K562 (cell line): ENCODE measurements around the gene ELK4. TPM values are rescaled to one million over a fixed set of nuclear protein-coding genes. Genes with fewer than 3 reads are reported as not detected.
A peak's percentile ranks its signal among the peaks of the same experiment; 100 is the strongest.

ENCODE experiments used
- ATF1 ChIP-seq, 2 experiments: fragments of 450-650 bp in 1 of 2; IDR thresholded peaks; 2 replicates each; pipeline ENCODE4 v1.6.1; 2016; ENCODE audit warnings: missing compliant biosample characterization in 1 of 2, missing genetic modification characterization in 1 of 2
- CBX5 ChIP-seq: IDR thresholded peaks from 2 replicates; pipeline ENCODE4 v1.6.1; 2014; ENCODE audit warnings: low read depth, borderline replicate concordance
- CEBPZ ChIP-seq: fragments of 150-350 bp; IDR thresholded peaks from 2 replicates; pipeline ENCODE4 v1.6.1; 2014; ENCODE audit warnings: low read depth, mild to moderate bottlenecking, low read length, borderline replicate concordance
- HNRNPLL ChIP-seq: fragments of 200-400 bp; formaldehyde crosslinking; IDR thresholded peaks from 2 replicates; pipeline ENCODE4 v1.6.1; 2017; ENCODE audit warnings: low read length, low read depth, mild to moderate bottlenecking; ENCODE audit not compliant: poor library complexity, severe bottlenecking
- PCBP2 ChIP-seq: fragments of 200-400 bp; formaldehyde crosslinking; IDR thresholded peaks from 2 replicates; pipeline ENCODE4 v1.6.1; 2018; ENCODE audit warnings: low read length, low read depth, mild to moderate bottlenecking, moderate library complexity; ENCODE audit not compliant: poor library complexity, severe bottlenecking
- SETDB1 ChIP-seq: IDR thresholded peaks from one replicate; pipeline ENCODE4 v1.6.1; 2012; ENCODE audit warnings: low read length, control low read depth, inconsistent platforms
- SMC3 ChIP-seq: conservative IDR thresholded peaks from 2 replicates; pipeline ENCODE4 v1.6.1; 2011; ENCODE audit warnings: low read depth, low read length, improper control_type of control experiment; ENCODE audit not compliant: insufficient read depth
- ZNF780A ChIP-seq: fragments of 250-450 bp; sonication (Bioruptor Pico); IDR thresholded peaks from 2 replicates; pipeline ENCODE4 v1.5.0; 2021; ENCODE audit warnings: mild to moderate bottlenecking
- polyA plus RNA-seq, 8 experiments: library from polyadenylated mRNA; depleted of rRNA in 4 of 8; stranded (reverse) in 5 of 8; unstranded in 3 of 8; fragments of >200 nt; fragmentation: Nextera tagmentation in 2 of 8; fragmentation: Illumina TruSeq in 1 of 8; extraction: Ambion mirVana in 2 of 8; extraction: Trizol in 1 of 8; gene quantifications; 2 replicates each; pipeline versions ENCODE4 v1.2.1 to v1.2.3, GENCODE V29; 2011 to 2014; ENCODE audit warnings: inconsistent platforms in 1 of 8, missing spikeins in 1 of 8
- total RNA-seq, 7 experiments: library from RNA; depleted of rRNA in 6 of 7; stranded (reverse); fragments of >200 nt in 6 of 7; fragmentation: Illumina TruSeq in 2 of 7; extraction: Trizol in 2 of 7; gene quantifications; 2 replicates each; pipeline versions ENCODE4 v1.2.1 to v1.2.3, GENCODE V29; 2011 to 2021; ENCODE audit warnings: low replicate concordance in 1 of 7
- TF ChIP-seq, protein P1 (sequence below): sonication (generic); formaldehyde crosslinking; IDR thresholded peaks from 2 replicates; pipeline ENCODE4 v1.8.0; 2022; ENCODE audit warnings: mild to moderate bottlenecking, missing genetic modification reagents
- TF ChIP-seq, protein P2 (sequence below): fragments of 250-450 bp; sonication (Bioruptor Pico); IDR thresholded peaks from 2 replicates; pipeline ENCODE4 v1.5.0; 2021

The ELK4 gene
- total and polyA plus RNA-seq, 9 of the 15 experiments (the other 6 are each of a cell fraction or from before 2014, with no cell fraction given), result 2.0 to 21.7 (median 9.2) TPM

DNA sequence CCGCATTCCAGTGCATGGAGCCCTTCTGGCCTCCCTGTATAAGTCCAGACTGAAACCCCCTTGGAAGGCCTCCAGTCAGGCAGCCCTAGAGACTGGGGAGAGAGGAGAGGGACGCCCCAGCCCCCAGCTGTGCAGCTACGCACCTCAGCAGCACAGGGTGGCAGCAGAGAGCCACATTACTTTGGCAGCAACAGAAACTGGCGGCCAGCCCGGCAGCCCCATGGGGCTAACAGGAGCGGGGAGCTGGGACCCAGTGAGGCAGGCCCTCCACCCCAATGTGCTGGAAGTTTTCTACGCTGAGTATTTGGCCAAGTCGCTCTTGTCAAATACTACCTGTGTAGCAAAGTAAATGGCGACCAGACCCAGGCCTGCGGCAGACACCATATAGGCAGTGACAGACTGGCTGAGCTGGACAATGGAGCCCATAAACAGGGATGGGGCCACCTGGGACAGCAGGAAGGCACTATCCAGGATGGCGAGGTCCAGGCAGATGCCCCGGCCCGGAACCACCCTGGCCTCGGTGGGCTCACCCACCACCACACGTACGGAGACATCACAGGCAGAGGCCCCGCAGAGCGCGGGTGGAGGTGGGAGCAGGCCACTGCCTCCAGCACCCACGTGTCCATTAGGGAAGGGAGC lies 27.3 kb upstream of the ELK4 start (continued):
- TF ChIP-seq SMC3, result peak; percentile 99
- TF ChIP-seq PCBP2, result no peak
- TF ChIP-seq, protein P1, sequence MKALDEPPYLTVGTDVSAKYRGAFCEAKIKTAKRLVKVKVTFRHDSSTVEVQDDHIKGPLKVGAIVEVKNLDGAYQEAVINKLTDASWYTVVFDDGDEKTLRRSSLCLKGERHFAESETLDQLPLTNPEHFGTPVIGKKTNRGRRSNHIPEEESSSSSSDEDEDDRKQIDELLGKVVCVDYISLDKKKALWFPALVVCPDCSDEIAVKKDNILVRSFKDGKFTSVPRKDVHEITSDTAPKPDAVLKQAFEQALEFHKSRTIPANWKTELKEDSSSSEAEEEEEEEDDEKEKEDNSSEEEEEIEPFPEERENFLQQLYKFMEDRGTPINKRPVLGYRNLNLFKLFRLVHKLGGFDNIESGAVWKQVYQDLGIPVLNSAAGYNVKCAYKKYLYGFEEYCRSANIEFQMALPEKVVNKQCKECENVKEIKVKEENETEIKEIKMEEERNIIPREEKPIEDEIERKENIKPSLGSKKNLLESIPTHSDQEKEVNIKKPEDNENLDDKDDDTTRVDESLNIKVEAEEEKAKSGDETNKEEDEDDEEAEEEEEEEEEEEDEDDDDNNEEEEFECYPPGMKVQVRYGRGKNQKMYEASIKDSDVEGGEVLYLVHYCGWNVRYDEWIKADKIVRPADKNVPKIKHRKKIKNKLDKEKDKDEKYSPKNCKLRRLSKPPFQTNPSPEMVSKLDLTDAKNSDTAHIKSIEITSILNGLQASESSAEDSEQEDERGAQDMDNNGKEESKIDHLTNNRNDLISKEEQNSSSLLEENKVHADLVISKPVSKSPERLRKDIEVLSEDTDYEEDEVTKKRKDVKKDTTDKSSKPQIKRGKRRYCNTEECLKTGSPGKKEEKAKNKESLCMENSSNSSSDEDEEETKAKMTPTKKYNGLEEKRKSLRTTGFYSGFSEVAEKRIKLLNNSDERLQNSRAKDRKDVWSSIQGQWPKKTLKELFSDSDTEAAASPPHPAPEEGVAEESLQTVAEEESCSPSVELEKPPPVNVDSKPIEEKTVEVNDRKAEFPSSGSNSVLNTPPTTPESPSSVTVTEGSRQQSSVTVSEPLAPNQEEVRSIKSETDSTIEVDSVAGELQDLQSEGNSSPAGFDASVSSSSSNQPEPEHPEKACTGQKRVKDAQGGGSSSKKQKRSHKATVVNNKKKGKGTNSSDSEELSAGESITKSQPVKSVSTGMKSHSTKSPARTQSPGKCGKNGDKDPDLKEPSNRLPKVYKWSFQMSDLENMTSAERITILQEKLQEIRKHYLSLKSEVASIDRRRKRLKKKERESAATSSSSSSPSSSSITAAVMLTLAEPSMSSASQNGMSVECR (CRISPR knock-in tag), result no peak
- no peak for TF ChIP-seq ATF1 (CRISPR knock-in tag; IDR thresholded peaks at IDR 0.05)
- TF ChIP-seq ATF1 (tag; IDR thresholded peaks at IDR 0.05), result no peak
- no peak for TF ChIP-seq CBX5
- TF ChIP-seq, protein P2, sequence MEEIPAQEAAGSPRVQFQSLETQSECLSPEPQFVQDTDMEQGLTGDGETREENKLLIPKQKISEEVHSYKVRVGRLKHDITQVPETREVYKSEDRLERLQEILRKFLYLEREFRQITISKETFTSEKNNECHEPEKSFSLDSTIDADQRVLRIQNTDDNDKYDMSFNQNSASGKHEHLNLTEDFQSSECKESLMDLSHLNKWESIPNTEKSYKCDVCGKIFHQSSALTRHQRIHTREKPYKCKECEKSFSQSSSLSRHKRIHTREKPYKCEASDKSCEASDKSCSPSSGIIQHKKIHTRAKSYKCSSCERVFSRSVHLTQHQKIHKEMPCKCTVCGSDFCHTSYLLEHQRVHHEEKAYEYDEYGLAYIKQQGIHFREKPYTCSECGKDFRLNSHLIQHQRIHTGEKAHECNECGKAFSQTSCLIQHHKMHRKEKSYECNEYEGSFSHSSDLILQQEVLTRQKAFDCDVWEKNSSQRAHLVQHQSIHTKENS (CRISPR knock-in tag), result no peak
- no peak for TF ChIP-seq ZNF780A (CRISPR knock-in tag)
- TF ChIP-seq SETDB1, result no peak
- TF ChIP-seq CEBPZ, result no peak
- peak; percentile 34 for TF ChIP-seq HNRNPLL
